ENCODE measurements around the gene PILRA. TPM values are rescaled to one million over a fixed set of nuclear protein-coding genes. Genes with fewer than 3 reads are reported as not detected.

Gene PILRA
- total RNA-seq, 1 experiment from 2014 or later: 1.8 TPM

DNA sequence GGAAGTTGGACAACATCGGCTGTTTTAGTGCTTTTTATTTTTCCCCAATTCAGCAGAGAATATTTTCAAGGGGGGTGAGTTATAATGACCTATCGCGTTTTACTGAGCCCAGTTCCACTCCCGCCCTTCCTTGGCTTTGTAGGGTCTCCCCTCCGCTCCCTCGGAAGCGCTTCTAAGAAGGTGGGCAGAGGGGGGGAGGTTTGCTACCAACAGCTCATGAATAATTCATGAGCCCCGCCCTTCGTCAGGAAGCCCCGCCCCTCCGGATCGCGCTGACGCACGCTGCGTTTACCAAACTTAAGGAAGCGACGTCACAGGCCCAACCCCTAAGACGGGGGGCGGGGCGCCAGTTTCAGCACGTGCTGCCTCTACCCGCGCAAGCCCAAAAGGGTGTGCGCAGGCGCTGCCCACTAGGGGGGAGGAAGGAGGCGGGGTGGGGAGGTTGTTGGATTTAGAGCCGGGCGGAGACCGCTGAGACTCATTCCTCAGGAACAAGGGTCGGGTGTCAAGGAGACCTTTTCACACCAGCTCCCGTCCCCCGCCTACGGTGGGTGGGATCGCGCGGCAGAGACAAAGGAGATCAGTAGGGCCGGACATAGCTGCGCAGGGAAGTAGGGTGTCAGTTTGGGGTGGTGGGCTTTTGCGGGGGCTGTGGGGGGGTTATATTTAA is 55.8 kb downstream of the PILRA start:
- Mint-ChIP-seq H3K4me1 (peaks cover 26% of the 10 kb centered on the region), H3K4me3 (peak overlapping the region; percentile 97), H3K27ac (peak overlapping the region; percentile 100), H3K9me3 (peaks cover 4% of the 10 kb centered on the region; the same call in 1 of the 2 replicates), H3K27me3 (ENCODE audit: low read depth) (peaks cover 30% of the 10 kb centered on the region), H3K36me3 (peaks cover 25% of the 10 kb centered on the region)
- ATAC-seq (peak; percentile 68), DNase-seq (ENCODE audit: low spot score) (peak; percentile 100)
- ChIA-PET POLR2A (interaction anchor here (0.5 to 3.0 kb wide), 20 partner anchors 13 to 865 kb away, joined by 3 to 25 read pairs (median 4); partner anchors contain the start of genes FBXO24, LAMTOR4, MOSPD3 and TSC22D4), CTCF (interaction anchor here (0.6 to 3.2 kb wide), 19 partner anchors 14 to 276 kb away, joined by 3 to 20 read pairs (median 4); partner anchors contain the start of genes FBXO24, LRCH4 and POP7)
- TF ChIP-seq, protein P1, sequence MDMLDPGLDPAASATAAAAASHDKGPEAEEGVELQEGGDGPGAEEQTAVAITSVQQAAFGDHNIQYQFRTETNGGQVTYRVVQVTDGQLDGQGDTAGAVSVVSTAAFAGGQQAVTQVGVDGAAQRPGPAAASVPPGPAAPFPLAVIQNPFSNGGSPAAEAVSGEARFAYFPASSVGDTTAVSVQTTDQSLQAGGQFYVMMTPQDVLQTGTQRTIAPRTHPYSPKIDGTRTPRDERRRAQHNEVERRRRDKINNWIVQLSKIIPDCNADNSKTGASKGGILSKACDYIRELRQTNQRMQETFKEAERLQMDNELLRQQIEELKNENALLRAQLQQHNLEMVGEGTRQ (CRISPR knock-in tag; IDR thresholded peaks at IDR 0.05): peak; percentile 89
- TF ChIP-seq CBFB (CRISPR knock-in tag; IDR thresholded peaks at IDR 0.05; ENCODE audit: low read depth) (no peak), NR2C2 (CRISPR knock-in tag; IDR thresholded peaks at IDR 0.05) (no peak), FOXK1 (CRISPR knock-in tag; IDR thresholded peaks at IDR 0.05) (peak; percentile 89; the same call in 1 of the 2 replicates), SOX15 (CRISPR knock-in tag; IDR thresholded peaks at IDR 0.05) (no peak), ZBTB21 (CRISPR knock-in tag; IDR thresholded peaks at IDR 0.05; ENCODE audit: borderline replicate concordance) (no peak; the same call in 1 of the 2 replicates), RELA (CRISPR knock-in tag; IDR thresholded peaks at IDR 0.05; ENCODE audit: borderline replicate concordance) (no peak), KAT7 (CRISPR knock-in tag; IDR thresholded peaks at IDR 0.05; ENCODE audit: borderline replicate concordance) (no peak), TEAD1 (CRISPR knock-in tag; IDR thresholded peaks at IDR 0.05) (peak; percentile 20; the same call in 1 of the 2 replicates), ELF4 (CRISPR knock-in tag; IDR thresholded peaks at IDR 0.05; ENCODE audit: low read depth) (0 out of 2 replicates have a peak, but pooled peaks have one; percentile 52), ZNF263 (CRISPR knock-in tag; IDR thresholded peaks at IDR 0.05; ENCODE audit: low read depth) (no peak), FOXJ3 (CRISPR knock-in tag; IDR thresholded peaks at IDR 0.05; ENCODE audit: borderline replicate concordance) (no peak), ZNF671 (CRISPR knock-in tag; IDR thresholded peaks at IDR 0.05) (no peak), TP53 (CRISPR knock-in tag; IDR thresholded peaks at IDR 0.05) (no peak)
- TF ChIP-seq, protein P2, sequence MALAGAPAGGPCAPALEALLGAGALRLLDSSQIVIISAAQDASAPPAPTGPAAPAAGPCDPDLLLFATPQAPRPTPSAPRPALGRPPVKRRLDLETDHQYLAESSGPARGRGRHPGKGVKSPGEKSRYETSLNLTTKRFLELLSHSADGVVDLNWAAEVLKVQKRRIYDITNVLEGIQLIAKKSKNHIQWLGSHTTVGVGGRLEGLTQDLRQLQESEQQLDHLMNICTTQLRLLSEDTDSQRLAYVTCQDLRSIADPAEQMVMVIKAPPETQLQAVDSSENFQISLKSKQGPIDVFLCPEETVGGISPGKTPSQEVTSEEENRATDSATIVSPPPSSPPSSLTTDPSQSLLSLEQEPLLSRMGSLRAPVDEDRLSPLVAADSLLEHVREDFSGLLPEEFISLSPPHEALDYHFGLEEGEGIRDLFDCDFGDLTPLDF (CRISPR knock-in tag; IDR thresholded peaks at IDR 0.05): peak; percentile 80; the same call in 1 of the 2 replicates
- TF ChIP-seq, protein P3, sequence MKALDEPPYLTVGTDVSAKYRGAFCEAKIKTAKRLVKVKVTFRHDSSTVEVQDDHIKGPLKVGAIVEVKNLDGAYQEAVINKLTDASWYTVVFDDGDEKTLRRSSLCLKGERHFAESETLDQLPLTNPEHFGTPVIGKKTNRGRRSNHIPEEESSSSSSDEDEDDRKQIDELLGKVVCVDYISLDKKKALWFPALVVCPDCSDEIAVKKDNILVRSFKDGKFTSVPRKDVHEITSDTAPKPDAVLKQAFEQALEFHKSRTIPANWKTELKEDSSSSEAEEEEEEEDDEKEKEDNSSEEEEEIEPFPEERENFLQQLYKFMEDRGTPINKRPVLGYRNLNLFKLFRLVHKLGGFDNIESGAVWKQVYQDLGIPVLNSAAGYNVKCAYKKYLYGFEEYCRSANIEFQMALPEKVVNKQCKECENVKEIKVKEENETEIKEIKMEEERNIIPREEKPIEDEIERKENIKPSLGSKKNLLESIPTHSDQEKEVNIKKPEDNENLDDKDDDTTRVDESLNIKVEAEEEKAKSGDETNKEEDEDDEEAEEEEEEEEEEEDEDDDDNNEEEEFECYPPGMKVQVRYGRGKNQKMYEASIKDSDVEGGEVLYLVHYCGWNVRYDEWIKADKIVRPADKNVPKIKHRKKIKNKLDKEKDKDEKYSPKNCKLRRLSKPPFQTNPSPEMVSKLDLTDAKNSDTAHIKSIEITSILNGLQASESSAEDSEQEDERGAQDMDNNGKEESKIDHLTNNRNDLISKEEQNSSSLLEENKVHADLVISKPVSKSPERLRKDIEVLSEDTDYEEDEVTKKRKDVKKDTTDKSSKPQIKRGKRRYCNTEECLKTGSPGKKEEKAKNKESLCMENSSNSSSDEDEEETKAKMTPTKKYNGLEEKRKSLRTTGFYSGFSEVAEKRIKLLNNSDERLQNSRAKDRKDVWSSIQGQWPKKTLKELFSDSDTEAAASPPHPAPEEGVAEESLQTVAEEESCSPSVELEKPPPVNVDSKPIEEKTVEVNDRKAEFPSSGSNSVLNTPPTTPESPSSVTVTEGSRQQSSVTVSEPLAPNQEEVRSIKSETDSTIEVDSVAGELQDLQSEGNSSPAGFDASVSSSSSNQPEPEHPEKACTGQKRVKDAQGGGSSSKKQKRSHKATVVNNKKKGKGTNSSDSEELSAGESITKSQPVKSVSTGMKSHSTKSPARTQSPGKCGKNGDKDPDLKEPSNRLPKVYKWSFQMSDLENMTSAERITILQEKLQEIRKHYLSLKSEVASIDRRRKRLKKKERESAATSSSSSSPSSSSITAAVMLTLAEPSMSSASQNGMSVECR (CRISPR knock-in tag; IDR thresholded peaks at IDR 0.05; ENCODE audit: borderline replicate concordance): no peak
- TF ChIP-seq, protein P4, sequence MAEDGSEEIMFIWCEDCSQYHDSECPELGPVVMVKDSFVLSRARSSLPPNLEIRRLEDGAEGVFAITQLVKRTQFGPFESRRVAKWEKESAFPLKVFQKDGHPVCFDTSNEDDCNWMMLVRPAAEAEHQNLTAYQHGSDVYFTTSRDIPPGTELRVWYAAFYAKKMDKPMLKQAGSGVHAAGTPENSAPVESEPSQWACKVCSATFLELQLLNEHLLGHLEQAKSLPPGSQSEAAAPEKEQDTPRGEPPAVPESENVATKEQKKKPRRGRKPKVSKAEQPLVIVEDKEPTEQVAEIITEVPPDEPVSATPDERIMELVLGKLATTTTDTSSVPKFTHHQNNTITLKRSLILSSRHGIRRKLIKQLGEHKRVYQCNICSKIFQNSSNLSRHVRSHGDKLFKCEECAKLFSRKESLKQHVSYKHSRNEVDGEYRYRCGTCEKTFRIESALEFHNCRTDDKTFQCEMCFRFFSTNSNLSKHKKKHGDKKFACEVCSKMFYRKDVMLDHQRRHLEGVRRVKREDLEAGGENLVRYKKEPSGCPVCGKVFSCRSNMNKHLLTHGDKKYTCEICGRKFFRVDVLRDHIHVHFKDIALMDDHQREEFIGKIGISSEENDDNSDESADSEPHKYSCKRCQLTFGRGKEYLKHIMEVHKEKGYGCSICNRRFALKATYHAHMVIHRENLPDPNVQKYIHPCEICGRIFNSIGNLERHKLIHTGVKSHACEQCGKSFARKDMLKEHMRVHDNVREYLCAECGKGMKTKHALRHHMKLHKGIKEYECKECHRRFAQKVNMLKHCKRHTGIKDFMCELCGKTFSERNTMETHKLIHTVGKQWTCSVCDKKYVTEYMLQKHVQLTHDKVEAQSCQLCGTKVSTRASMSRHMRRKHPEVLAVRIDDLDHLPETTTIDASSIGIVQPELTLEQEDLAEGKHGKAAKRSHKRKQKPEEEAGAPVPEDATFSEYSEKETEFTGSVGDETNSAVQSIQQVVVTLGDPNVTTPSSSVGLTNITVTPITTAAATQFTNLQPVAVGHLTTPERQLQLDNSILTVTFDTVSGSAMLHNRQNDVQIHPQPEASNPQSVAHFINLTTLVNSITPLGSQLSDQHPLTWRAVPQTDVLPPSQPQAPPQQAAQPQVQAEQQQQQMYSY (CRISPR knock-in tag; IDR thresholded peaks at IDR 0.05): no peak
- TF ChIP-seq, protein P5, sequence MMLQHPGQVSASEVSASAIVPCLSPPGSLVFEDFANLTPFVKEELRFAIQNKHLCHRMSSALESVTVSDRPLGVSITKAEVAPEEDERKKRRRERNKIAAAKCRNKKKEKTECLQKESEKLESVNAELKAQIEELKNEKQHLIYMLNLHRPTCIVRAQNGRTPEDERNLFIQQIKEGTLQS (CRISPR knock-in tag; conservative IDR thresholded peaks at IDR 0.05): no peak
- TF ChIP-seq, protein P6, sequence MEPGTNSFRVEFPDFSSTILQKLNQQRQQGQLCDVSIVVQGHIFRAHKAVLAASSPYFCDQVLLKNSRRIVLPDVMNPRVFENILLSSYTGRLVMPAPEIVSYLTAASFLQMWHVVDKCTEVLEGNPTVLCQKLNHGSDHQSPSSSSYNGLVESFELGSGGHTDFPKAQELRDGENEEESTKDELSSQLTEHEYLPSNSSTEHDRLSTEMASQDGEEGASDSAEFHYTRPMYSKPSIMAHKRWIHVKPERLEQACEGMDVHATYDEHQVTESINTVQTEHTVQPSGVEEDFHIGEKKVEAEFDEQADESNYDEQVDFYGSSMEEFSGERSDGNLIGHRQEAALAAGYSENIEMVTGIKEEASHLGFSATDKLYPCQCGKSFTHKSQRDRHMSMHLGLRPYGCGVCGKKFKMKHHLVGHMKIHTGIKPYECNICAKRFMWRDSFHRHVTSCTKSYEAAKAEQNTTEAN (CRISPR knock-in tag; IDR thresholded peaks at IDR 0.05): no peak
- TF ChIP-seq, protein P7, sequence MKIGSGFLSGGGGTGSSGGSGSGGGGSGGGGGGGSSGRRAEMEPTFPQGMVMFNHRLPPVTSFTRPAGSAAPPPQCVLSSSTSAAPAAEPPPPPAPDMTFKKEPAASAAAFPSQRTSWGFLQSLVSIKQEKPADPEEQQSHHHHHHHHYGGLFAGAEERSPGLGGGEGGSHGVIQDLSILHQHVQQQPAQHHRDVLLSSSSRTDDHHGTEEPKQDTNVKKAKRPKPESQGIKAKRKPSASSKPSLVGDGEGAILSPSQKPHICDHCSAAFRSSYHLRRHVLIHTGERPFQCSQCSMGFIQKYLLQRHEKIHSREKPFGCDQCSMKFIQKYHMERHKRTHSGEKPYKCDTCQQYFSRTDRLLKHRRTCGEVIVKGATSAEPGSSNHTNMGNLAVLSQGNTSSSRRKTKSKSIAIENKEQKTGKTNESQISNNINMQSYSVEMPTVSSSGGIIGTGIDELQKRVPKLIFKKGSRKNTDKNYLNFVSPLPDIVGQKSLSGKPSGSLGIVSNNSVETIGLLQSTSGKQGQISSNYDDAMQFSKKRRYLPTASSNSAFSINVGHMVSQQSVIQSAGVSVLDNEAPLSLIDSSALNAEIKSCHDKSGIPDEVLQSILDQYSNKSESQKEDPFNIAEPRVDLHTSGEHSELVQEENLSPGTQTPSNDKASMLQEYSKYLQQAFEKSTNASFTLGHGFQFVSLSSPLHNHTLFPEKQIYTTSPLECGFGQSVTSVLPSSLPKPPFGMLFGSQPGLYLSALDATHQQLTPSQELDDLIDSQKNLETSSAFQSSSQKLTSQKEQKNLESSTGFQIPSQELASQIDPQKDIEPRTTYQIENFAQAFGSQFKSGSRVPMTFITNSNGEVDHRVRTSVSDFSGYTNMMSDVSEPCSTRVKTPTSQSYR (CRISPR knock-in tag; IDR thresholded peaks at IDR 0.05): peak; percentile 80; the same call in 1 of the 2 replicates

Measured in WTC11 (cell line).